SKM-1 (cell line): ENCODE data around the gene POLR1A.

ENCODE experiments used
- DNase-seq: peaks from one replicate; lab custom pipeline; 2025; ENCODE audit not compliant: unreplicated experiment; lab: John Stamatoyannopoulos, UW

The POLR1A gene

DNA sequence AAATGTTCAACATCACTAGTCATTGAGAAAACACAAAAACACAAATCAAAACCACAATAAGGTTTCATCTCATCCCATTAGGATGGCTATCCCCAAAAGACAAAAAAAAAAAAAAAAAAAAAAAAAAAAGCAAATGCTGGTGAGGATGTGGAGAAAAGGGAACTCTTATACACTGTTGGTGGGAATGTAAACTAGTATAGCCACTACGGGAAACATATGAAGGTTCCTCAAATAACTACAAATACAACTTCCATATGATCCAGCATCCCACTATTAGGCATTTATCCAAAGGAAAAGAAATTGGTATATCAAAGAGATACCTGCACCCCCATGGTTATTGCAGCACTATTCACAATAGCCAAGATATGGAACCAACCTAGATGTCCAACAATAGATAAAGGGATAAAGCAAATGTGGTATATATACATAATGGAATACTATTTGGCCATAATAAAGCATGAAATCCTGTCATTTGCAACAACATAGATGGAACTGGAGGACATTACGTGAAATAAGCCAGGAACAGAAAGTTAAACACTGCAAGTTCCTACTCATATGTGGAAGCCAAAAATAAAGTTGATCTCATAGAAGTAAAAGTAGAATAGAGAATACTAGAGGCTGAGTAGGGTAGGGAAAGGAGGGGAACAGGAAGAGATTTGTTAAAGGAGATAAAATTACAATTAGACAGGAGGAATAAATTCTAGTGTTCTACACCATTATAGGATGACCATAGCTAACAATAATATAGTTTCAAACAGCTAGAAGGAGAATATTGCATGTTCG is 8.4 kb downstream of the POLR1A start:
- no peak for DNase-seq

DNA sequence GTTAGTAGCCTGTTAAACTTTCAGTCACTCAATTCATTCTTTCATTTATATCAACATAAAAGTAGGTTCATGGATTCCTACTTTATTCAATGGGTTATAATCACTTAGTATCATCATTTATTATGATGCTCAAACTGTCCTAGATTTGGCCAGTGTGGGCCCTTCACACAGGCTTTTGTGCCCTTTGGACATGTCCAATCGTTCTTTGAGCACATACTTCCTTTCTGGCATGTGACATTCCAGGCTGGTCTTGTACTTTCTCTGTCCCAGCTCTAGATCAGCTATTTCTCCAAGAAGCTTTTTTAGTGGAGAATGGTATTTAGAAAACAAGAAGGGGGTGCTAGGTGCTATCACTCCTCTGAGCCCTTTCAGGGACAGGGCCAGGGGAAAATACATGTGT is 11.5 kb downstream of the POLR1A start:
- no peak for DNase-seq

DNA sequence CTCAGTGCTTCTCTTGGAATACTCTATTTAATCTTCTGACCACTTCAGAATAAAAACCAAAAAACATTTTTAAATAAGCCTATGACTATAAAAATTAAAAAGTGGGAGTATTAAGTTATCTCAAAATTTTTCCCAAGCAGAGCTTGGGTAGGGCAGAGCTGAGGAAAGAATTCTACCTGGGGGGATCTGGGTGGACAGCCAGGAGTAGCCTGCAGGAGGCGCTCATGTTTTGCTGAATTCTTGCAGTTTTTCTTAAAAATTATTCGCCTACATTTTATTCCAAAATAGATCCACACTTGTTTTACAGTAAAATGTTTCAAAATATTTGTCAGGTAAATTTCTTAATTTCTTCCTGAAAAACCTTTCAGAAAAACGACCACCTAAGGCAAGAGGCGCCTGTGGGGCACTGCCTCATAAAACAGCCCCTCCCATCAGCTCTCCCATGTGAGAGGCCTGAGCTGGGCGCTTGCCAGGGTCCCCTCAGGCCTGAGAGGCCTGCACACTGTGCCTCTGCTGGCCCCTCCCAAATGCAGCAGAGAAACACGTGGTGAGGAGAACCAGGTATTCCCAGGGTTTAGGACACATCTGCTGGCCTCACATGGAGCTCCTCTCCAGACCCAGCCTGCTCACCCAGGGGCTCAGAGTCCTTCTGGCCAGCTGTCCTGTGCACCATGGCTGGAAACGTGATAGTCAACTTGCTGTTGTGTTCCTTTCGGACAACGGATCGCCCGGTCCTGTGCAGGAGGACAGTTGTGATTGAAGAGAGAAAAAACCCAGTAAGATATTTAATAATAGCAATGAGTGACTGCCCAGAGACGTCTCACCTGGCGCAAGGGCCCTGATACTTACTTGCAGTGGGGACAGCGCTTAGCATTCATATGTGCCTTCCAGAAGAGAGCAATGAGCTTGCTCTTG is 17.5 kb downstream of the POLR1A start:
- DNase-seq: no peak

DNA sequence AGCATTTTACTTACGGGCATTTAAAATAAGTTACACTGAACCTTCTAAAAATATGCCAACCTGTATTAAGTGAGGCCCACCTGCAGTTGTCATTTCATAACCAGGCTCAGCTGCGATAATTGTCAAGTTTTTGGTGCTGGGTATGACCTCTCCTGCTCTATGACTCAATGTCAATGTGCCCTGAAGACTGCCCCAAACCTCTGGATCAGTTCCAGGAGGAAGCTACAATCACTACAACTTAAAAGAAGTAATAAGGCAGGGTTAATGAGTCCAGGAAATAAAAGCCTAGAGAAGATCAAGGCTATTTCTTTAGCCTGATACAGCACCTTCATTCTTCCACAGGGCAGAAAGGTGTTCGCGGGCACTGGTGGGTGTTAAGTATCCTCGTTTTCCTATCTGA is 22.9 kb downstream of the POLR1A start:
- DNase-seq: no peak

DNA sequence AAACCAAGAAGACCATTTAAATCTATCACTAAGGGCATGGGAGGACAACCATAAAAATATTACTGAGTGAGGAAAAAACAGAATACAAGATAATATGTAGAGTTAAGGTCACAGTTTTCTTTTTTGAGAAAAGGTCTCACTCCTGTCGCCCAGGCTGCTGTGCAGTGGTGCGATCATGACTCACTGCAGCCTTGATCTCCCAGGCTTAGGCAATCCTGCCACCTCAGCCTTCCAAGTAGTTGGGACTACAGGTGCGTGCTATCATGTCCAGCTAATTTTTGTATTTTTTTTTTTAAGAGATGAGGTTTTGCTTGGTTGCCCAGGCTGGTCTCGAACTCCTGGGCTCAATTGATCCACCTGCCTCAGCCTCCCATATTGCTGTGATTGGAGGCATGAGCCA is 24.0 kb downstream of the POLR1A start:
- no peak for DNase-seq

DNA sequence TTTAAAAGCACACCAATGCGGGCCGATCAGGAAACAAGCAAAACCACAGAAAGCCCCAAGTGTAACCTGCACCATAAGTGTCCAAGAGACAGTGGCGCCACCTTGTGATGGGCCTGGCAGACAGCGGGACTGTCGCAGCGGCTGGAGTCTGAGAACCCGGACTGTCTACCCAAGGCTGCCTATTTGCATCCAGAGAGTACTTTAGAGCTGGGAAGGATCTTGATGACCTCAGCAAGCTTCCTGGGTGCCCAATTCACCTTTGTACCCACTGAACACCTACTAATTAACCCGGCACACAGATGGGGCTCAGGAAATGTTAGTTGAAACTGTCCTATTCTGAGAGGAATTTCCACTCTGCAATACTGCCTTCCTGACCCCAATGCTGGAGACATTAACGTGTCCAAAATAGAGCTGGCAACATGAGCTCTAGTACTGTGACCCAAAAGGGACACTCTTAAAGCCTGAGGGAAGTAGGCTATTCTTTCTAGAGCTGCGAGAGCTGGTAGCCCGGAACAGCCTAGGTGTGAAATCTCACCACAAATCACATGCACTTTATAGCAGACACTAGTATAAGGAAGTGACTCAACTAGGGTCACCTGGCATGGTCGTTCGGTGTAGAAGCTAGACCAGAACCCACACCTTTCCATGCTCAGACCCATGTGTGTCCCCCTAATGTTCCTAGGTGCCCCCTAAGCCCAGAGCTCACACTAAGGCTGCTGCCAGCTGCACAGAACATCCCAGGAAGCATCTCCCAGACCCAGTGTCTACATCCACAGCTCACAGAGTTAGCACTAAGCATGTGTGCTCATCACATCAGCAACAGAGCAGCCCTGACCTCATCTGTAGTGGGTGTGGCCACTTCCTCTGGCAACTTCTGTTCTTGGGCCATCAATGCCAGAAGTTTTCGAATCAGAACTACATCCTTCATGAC is 25.4 kb downstream of the POLR1A start:
- peak; percentile 44 for DNase-seq

DNA sequence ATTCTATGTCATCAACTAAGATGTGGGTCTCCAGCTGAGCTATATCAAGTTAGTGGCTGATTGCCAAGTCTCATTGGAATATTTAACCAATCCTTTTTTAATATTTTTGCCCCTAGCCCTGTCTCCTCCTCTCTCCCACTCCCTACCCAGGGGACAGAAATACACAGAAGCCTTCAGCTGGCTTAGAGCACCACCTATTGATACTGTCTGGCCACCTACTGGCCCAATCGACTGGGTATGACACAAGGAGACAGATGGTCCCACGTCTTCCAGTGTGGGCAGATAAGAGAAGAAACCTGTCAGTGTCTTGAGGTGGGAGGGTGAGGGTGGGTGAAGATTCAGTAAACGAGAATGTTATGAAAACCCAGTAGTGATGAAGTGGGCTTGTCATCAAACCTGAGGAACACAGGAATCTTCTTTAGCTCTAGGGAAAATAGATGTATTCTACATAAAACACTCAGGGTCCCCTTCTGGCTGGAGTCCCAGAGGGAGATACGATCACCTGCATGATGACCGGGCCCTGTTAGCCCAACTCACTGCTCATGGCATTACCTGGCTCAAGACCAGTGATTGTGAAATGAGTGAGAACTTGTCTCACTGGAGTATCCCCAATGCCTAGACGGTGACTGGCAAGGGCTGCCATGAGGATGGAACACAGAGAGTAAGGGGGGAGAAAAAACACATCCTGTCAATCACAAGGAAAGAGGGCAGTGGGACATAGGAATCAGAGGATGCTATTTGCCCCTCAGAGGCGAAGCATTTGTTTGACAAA is 26.7 kb downstream of the POLR1A start:
- DNase-seq: no peak

DNA sequence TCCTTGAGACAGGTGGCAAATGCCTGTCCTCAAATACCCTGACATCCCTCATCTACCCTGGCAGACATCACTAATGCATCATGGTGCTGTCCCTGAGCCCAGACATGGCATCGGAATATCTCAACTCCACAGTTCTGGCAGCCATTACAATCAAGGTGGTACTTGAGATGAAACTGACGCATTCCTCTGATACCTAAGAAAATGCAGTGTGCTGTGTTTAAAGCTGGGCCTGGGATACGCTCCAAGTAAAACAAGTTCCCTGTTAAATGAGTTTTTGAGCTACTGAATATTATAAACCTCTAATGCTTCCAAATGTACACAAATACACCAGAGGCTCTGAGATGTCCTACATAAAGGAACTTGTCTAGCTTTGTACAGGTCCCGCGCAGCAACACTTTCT is 29.8 kb downstream of the POLR1A start:
- no peak for DNase-seq

DNA sequence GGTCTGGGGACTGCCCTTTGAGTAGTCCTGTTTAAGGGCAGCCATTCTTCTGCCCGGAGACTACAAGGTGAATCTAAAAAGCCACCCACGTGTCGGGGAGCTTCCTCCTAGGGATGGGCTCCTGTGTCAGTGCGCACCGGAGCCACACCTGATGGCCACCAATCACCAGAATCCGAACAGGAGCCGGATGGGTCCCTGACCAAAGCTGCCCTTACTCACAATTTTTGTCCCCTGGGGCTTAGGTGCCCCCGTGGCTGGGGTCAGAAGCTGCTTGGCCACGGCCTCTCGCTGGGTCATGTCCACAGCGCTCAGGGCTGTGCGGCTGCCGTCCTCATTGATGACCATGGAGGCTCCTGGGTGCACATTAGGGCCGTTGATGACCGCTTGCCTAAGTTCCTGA is 30.9 kb downstream of the POLR1A start:
- no peak for DNase-seq

DNA sequence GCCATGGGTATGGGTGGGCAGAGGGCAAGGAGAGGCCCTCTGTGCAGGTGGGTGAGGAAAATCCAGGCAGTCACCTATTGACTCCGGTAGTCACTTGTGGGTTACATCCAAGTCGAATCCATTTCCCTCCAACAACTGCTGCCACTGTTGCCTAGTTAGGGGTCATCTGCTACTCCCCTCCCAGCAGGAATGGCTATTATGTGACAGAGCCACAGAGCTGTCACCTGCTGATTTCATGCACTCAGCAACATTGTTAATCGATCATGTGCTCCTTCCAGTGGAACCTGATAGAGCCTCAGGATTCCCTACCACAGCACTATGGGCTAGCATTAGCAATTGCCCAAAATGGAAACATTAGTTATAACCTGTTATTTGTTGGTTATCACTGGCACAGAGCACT is 31.4 kb downstream of the POLR1A start:
- no peak for DNase-seq

DNA sequence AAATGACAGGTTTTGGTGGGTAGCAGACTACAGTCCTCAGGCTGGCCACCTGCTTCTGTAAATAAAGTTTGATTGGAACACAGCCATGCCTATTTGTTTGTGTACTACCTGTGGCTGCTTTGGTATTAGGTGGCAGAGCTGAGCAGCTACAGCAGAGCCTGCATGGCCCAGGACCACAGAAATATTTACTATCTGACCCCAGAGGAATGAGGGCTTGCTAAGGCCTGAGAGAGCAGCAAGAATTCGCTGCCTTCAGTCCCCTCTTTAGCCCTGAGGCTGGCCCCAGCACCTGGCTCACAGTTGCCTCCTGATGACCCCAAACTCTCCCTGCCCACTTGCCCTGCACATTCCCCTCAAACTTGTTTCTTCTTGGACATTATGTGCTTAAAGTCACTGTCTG is 32.5 kb downstream of the POLR1A start:
- DNase-seq: no peak

DNA sequence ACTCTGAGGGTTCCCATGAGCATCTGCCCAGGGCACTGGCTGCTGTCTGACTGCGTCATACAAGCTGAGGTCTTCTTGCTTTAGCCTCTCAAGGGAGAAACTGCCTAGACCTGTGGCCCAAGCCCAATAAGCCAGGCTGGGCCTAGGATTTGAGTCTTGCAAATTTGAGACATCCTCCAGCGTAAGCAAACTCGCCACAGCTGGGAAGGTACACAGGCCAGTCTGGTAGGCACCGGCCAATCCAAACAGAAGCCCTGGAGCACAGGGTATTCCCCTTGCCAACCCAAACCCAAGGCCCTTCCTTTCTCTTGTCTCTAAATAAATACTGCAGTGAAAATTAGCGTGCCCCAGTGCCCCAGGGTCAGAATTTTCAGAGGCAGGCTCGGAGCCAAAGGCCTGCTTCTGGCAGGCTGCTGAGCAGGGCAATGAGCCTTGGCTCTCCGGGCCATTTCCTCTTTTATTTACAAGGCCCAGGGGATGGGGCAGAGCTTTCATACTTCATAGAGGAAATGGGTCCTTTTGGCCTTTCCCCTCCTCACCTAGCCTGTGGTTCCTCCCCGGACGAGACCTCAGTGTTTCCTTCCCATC is 33.3 kb downstream of the POLR1A start:
- no peak for DNase-seq

DNA sequence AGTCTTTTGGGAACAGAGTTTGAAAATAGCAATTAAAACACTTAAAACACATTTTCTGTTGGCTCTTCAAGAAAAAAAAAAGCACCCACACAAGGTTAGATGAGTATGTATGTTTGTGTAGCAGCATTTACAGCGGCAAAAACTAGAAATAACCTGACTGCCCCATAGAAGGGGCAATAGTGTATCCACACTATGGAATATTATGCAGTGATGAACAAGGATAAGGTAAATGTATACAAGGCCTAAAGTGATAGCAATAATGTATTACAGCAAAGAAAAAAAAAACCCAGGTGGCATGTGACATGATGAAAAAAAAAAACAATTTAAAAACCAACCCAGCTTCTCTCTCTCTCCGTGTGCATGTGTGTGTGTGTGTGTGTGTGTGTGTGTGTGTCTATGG is 34.8 kb downstream of the POLR1A start:
- no peak for DNase-seq

DNA sequence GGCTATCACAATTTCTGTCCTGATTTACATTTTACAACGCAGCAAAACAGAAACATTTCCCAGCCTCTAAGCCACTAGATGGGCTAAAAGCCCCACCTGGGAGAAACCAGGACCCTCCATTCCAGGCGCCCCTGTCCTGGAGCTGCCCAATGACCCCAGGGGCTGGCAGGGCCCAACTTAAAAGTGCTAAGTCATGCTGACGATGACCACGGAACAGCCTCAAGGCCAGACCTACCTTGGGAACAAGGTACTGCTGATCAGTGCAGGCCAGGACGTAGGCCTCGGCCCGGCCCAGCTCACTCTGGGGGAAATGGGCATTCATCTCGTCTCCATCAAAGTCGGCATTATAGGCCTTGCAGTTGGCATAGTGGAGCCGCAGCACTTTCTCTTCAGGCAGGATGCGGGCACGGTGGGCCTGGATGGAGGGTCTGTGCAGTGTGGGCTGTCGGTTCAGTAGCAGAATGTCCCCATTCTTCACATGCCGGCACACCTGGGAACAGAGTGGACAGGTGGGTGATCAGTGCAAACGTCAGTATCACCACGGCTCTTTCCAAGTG is 35.8 kb downstream of the POLR1A start:
- DNase-seq: no peak

DNA sequence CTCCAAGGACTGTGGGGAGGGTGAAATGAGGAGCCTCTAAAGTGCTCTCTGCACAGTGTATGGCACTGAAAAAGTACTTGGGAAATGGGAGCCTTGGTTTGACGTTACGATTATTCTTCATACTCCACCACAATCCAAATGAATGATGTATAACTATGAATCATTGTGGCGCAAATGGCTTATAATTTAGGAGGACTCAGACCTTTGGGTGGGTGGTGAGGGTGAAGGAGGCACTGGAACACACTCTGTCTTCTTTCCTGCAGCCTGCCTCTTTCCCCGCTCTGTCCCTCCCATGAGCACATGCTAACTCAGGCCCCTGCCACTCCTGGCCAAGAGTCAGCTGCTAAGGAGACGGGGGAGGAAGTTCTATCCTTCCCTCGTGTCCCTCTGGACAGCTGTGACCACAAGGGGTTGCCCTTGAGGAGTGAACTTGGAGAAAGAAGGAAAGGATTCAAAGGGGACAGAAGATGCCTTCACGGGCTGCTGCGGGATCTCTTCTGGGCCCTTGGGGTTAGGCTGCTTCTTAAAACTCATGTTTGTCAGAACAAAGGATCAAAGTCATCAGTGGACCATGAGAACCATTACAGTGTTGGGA is 36.5 kb downstream of the POLR1A start:
- DNase-seq: no peak

DNA sequence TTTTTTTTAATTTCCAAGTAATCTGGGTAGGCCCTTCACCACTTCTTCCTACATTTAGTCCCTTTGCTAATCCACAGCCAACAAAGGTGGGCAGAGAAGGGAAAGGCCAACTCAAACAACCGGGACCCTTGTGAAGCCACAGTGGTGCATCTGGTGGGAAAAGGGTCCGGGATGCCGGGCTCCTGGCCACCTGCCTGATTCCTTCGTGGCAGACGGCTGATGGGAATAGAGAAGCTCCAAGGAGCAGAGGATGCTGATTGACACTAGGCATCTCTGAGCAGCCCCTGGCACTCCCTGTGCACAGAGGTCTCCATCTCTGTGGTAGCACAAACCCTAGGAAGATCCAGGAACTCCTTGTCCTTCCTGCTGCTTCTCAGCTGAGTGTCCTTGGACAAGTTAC is 37.0 kb downstream of the POLR1A start:
- no peak for DNase-seq

DNA sequence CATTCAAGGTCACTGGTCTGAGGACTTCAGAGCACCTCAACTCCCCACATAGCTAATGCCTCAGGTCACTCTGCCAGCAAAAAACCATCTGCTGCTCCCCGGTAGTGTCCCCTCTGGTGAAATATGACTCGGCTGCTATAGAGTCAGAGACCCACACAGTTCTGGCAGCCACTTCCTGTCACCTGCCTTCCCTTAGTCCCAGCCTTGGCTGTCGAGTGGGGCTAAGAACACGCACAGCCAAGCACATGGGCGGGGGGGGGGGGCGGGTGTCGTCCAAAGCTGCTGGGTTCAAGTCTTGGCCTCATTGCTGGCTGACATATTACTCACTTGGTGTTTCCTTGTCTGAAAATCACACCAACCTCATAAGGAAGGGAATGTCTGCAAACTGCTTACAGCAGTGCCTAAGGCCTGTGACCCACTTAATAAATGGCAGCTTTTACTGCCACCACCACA is 37.5 kb downstream of the POLR1A start:
- no peak for DNase-seq

DNA sequence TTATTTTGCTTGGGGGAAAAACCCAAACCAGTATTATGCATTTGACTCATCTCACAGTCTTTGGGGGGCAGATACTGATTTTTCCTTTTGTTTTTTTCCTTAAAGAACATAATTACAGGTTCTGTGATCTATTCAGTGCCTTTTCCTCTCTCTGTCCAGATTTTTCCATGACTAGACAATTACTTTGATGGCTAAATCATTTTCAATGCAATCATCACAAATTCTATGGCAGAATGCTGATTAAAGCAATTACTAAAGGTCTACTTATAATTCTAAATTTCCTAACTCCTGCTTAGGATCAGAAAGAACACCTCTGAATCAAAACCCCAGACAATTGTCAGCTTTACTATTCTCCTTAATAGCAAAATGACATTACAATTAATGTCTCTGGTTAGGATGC is 38.8 kb downstream of the POLR1A start:
- no peak for DNase-seq

DNA sequence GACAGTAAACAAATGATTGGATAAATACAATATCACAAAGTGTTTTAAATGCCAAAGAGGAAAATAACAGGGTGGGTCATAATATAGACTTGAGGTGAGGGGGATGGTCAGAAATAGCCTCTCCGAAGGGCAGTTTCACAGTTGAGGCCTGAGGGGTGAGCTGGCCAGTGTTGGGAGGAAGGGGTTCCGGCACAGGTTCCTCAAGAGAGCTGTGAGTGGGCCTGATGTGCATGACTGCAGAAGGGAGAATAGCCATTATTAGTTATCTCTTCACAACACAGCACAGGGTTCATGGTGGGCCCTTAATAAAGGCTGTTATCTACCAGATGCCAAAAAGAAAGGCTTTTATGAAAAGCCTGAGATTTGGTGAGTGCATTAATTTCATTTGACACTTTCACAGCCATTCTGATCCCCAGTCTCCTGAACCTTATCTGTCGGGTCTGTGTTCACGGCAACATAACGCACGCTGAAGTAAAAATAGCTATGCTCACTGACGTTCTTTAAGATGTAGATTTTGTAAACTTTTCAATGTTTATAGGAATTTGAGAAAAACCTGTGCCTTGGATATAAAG is 39.6 kb downstream of the POLR1A start:
- no peak for DNase-seq
